Activated CD4-positive, alpha-beta memory T cell treated with anti-CD3 and anti-CD28 coated beads for 36 hours (primary cell): Measurements from ENCODE around the gene C9orf40. TPM values are rescaled to one million over a fixed set of nuclear protein-coding genes. Genes with fewer than 3 reads are reported as not detected.

Experiments
- CTCF ChIA-PET: fragments of 350-600 bp; sonication (Branson Sonifier 250); formaldehyde crosslinking; loops from one replicate; lab custom pipeline; 2021; ENCODE audit warnings: antibody characterized with exemption, inconsistent platforms; lab: Charles Lee
- POLR2A ChIA-PET: fragments of 350-600 bp; sonication (Branson Sonifier 250); formaldehyde crosslinking; loops from one replicate; lab custom pipeline; 2021; ENCODE audit warnings: antibody characterized with exemption; lab: Charles Lee
- DNase-seq: peaks from one replicate; pipeline ENCODE4 v3.0.0-alpha.2; 2020
- H3K27ac Mint-ChIP-seq: one replicate; pipeline ENCODE4 v1.8.0; 2021; ENCODE audit warnings: mixed read lengths
- H3K27me3 Mint-ChIP-seq: one replicate; pipeline ENCODE4 v1.8.0; 2021; ENCODE audit warnings: mixed read lengths
- H3K36me3 Mint-ChIP-seq: one replicate; pipeline ENCODE4 v1.8.0; 2021; ENCODE audit warnings: mixed read lengths
- H3K4me1 Mint-ChIP-seq: one replicate; pipeline ENCODE4 v1.8.0; 2021; ENCODE audit warnings: low read depth, mixed read lengths
- H3K4me3 Mint-ChIP-seq: one replicate; pipeline ENCODE4 v1.8.0; 2021; ENCODE audit warnings: mild to moderate bottlenecking, mixed read lengths
- H3K9me3 Mint-ChIP-seq: one replicate; pipeline ENCODE4 v1.8.0; 2021; ENCODE audit warnings: mixed read lengths
- intact Hi-C: fragments of 100-400 bp; cut with micrococcal nuclease; formaldehyde crosslinking; loops from one replicate; pipeline ENCODE4 v1.15.1; 2023
- total RNA-seq, 2 experiments: library from RNA; stranded (reverse); gene quantifications; one replicate each; pipeline ENCODE4 v1.2.3, GENCODE V29; 2021

The C9orf40 gene
- total RNA-seq: 10 to 100 TPM; 17.6 to 18.3 TPM

GRCh38 chr9:74952201-74953151 is at the start of gene C9orf40:
C9orf40 (minus strand) TSS chr9:74952912; CDS start chr9:74952611, 301 bp downstream.
- ChIA-PET POLR2A (interaction anchor here (0.6 to 2.5 kb wide), 10 partner anchors 9 to 196 kb away, joined by 3 to 18 read pairs (median 4); partner anchors contain the start of genes CARNMT1, NMRK1 and OSTF1), CTCF (interaction anchor here (0.6 to 4.8 kb wide), 25 partner anchors 8 to 233 kb away, joined by 3 to 28 read pairs (median 4); partner anchors contain the start of gene CARNMT1)
- Mint-ChIP-seq H3K36me3 (peaks cover 7% of the 10 kb centered on the region), H3K27ac (peak within 1 kb of the TSS; percentile 88), H3K4me3 (peak within 1 kb of the TSS; percentile 92), H3K4me1 (peaks cover 22% of the 10 kb centered on the region), H3K9me3 (no peaks in the 10 kb centered on the region), H3K27me3 (no peaks in the 10 kb centered on the region)
- DNase-seq: peak; percentile 93
- intact Hi-C loops: loop anchor here (1.0 to 5.0 kb wide), 5 partner anchors 50 to 195 kb away; partner anchors contain the start of genes CARNMT1, NMRK1 and OSTF1

GRCh38 chr9:75001719-75002421 is 49.2 kb upstream of the C9orf40 start:
- intact Hi-C loops: loop anchor here (1.0 to 2.0 kb wide), 2 partner anchors 49 to 228 kb away; partner anchors contain the start of gene C9orf40
- Mint-ChIP-seq H3K4me3 (no peak overlapping the region), H3K27ac (no peak overlapping the region), H3K4me1 (peaks cover 5% of the 10 kb centered on the region), H3K27me3 (no peaks in the 10 kb centered on the region), H3K36me3 (peaks cover 12% of the 10 kb centered on the region), H3K9me3 (no peaks in the 10 kb centered on the region)
- POLR2A ChIA-PET: no interaction called here
- DNase-seq: no peak
- CTCF ChIA-PET: interaction anchor here (0.6 to 13.3 kb wide), 11 partner anchors 11 to 361 kb away, joined by 3 to 178 read pairs (median 5); partner anchors contain the start of genes C9orf40 and CARNMT1

- Mint-ChIP-seq H3K27me3 (no peaks in the 10 kb centered on the region), H3K9me3 (no peaks in the 10 kb centered on the region), H3K4me1 (peaks cover 5% of the 10 kb centered on the region), H3K36me3 (peaks cover 12% of the 10 kb centered on the region), H3K27ac (no peak overlapping the region), H3K4me3 (no peak overlapping the region)
- DNase-seq: no peak
- POLR2A ChIA-PET: no interaction called here
- CTCF ChIA-PET: interaction anchor here (0.8 to 13.3 kb wide), 5 partner anchors 16 to 225 kb away, joined by 3 to 178 read pairs (median 4); no protein-coding TSS in a partner anchor
- intact Hi-C loops: no loop called here
Measured at GRCh38 chr9:75000835-75001234, 48.1 kb upstream of the C9orf40 start.

- Mint-ChIP-seq H3K4me3 (no peak overlapping the region), H3K27ac (no peak overlapping the region), H3K9me3 (no peaks in the 10 kb centered on the region), H3K4me1 (no peaks in the 10 kb centered on the region), H3K36me3 (peaks cover 24% of the 10 kb centered on the region), H3K27me3 (no peaks in the 10 kb centered on the region)
- POLR2A ChIA-PET: no interaction called here
- CTCF ChIA-PET: interaction anchor here (0.5 kb wide), 1 partner anchor 267 kb away, joined by 3 read pairs; no protein-coding TSS in a partner anchor
- DNase-seq: no peak
- intact Hi-C loops: no loop called here
Measured at GRCh38 chr9:74985041-74985440, 32.3 kb upstream of the C9orf40 start.

GRCh38 chr9:74983709-74984108 is 31.0 kb upstream of the C9orf40 start:
- DNase-seq: no peak
- Mint-ChIP-seq H3K27me3 (no peaks in the 10 kb centered on the region), H3K36me3 (peaks cover 24% of the 10 kb centered on the region), H3K27ac (no peak overlapping the region), H3K9me3 (no peaks in the 10 kb centered on the region), H3K4me3 (no peak overlapping the region), H3K4me1 (no peaks in the 10 kb centered on the region)
- CTCF ChIA-PET: no interaction called here
- intact Hi-C loops: no loop called here
- POLR2A ChIA-PET: no interaction called here

- Mint-ChIP-seq H3K27ac (no peak overlapping the region), H3K27me3 (no peaks in the 10 kb centered on the region), H3K4me3 (no peak overlapping the region), H3K4me1 (no peaks in the 10 kb centered on the region), H3K36me3 (peaks cover 27% of the 10 kb centered on the region), H3K9me3 (peaks cover 5% of the 10 kb centered on the region)
- CTCF ChIA-PET: interaction anchor here (0.9 kb wide), 1 partner anchor 27 kb away, joined by 4 read pairs; the partner anchor contains the start of gene C9orf40
- intact Hi-C loops: no loop called here
- DNase-seq: no peak
- POLR2A ChIA-PET: no interaction called here
Measured at GRCh38 chr9:74979844-74980243, 27.1 kb upstream of the C9orf40 start.

- peaks cover 4% of the 10 kb centered on the region for H3K4me1 Mint-ChIP-seq
- no peak overlapping the region for H3K4me3 Mint-ChIP-seq
- H3K27ac Mint-ChIP-seq: no peak overlapping the region
- ChIA-PET CTCF (no interaction called here), POLR2A (no interaction called here)
- peaks cover 19% of the 10 kb centered on the region for H3K36me3 Mint-ChIP-seq
- no peaks in the 10 kb centered on the region for H3K27me3 Mint-ChIP-seq
- peaks cover 5% of the 10 kb centered on the region for H3K9me3 Mint-ChIP-seq
- intact Hi-C loops: no loop called here
- no peak for DNase-seq
Measured at GRCh38 chr9:74977287-74977686, 24.6 kb upstream of the C9orf40 start.

GRCh38 chr9:74975538-74975937 is 22.8 kb upstream of the C9orf40 start:
- intact Hi-C loops: no loop called here
- ChIA-PET POLR2A (no interaction called here), CTCF (interaction anchor here (1.2 kb wide), 1 partner anchor 24 kb away, joined by 3 read pairs; no protein-coding TSS in a partner anchor)
- peaks cover 4% of the 10 kb centered on the region for H3K4me1 Mint-ChIP-seq
- H3K27me3 Mint-ChIP-seq: no peaks in the 10 kb centered on the region
- H3K9me3 Mint-ChIP-seq: peaks cover 5% of the 10 kb centered on the region
- DNase-seq: no peak
- H3K27ac Mint-ChIP-seq: no peak overlapping the region
- peaks cover 21% of the 10 kb centered on the region for H3K36me3 Mint-ChIP-seq
- H3K4me3 Mint-ChIP-seq: no peak overlapping the region

GRCh38 chr9:74974558-74974957 is 21.8 kb upstream of the C9orf40 start:
- DNase-seq: no peak
- Mint-ChIP-seq H3K4me3 (no peak overlapping the region), H3K27ac (no peak overlapping the region), H3K9me3 (peaks cover 5% of the 10 kb centered on the region), H3K27me3 (no peaks in the 10 kb centered on the region), H3K4me1 (peaks cover 4% of the 10 kb centered on the region), H3K36me3 (peaks cover 22% of the 10 kb centered on the region)
- intact Hi-C loops: no loop called here
- CTCF ChIA-PET: no interaction called here
- POLR2A ChIA-PET: no interaction called here

- Mint-ChIP-seq H3K4me1 (peaks cover 4% of the 10 kb centered on the region), H3K27me3 (no peaks in the 10 kb centered on the region), H3K27ac (no peak overlapping the region), H3K36me3 (peaks cover 25% of the 10 kb centered on the region), H3K9me3 (peaks cover 5% of the 10 kb centered on the region), H3K4me3 (no peak overlapping the region)
- intact Hi-C loops: no loop called here
- ChIA-PET CTCF (no interaction called here), POLR2A (no interaction called here)
- no peak for DNase-seq
Measured at GRCh38 chr9:74973714-74974113, 21.0 kb upstream of the C9orf40 start.

- H3K27ac Mint-ChIP-seq: no peak overlapping the region
- POLR2A ChIA-PET: interaction anchor here (0.6 to 1.4 kb wide), 2 partner anchors 8 to 11 kb away, joined by 3 read pairs; no protein-coding TSS in a partner anchor
- no peaks in the 10 kb centered on the region for H3K27me3 Mint-ChIP-seq
- no peak for DNase-seq
- peaks cover 30% of the 10 kb centered on the region for H3K36me3 Mint-ChIP-seq
- no peaks in the 10 kb centered on the region for H3K4me1 Mint-ChIP-seq
- H3K9me3 Mint-ChIP-seq: peaks cover 21% of the 10 kb centered on the region
- intact Hi-C loops: no loop called here
- CTCF ChIA-PET: no interaction called here
- H3K4me3 Mint-ChIP-seq: no peak overlapping the region
Measured at GRCh38 chr9:74963056-74963455, 10.3 kb upstream of the C9orf40 start.
